HCT116 (cell line): Measurements from ENCODE around the gene DPH3. TPM values are rescaled to one million over a fixed set of nuclear protein-coding genes. Genes with fewer than 3 reads are reported as not detected.

ENCODE experiments used
- ATAC-seq: fragments of 200-7000 bp; cut with Tn5 transposase; 2 replicates; pipeline ENCODE4 v1.9.1; 2020; ENCODE audit warnings: mild to moderate bottlenecking, moderate library complexity
- BruUV-seq: library from RNA; stranded (reverse); fragments of 400-500 nt; replicated peaks from 2 replicates; lab custom pipeline; 2021; lab: Mats Ljungman, UMichigan
- CTCF ChIA-PET: fragments of 300-600 bp; sonication (Branson Sonifier 250); formaldehyde crosslinking; loops from one replicate; lab custom pipeline; 2021; ENCODE audit warnings: antibody characterized with exemption; lab: Charles Lee
- POLR2A ChIA-PET: fragments of 300-600, 350-600 bp; sonication (Branson Sonifier 250); formaldehyde crosslinking; loops from one replicate; lab custom pipeline; 2021; ENCODE audit warnings: antibody characterized with exemption; lab: Charles Lee
- RAD21 ChIA-PET, 2 experiments: fragments of 300-600 bp; sonication (Branson Sonifier 250); formaldehyde crosslinking; loops; one replicate each; lab custom pipeline; 2023; ENCODE audit warnings: low total read pairs in 2 of 2; ENCODE audit not compliant: uncharacterized antibody in 2 of 2, unreplicated experiment in 2 of 2, low non-redundant PET in 1 of 2; lab: Charles Lee
- DNase-seq: peaks from one replicate; pipeline ENCODE4 v3.0.0-alpha.2; 2010; ENCODE audit warnings: low read depth, low spot score
- H2AFZ ChIP-seq: fragments of 200-600 bp; shearing (Covaris generic), sonication (generic); 2 replicates; pipeline ENCODE4 v1.6.1; 2017; ENCODE audit warnings: low read depth, mixed run types, mixed read lengths, antibody characterized with exemption, low read length; ENCODE audit not compliant: poor library complexity, severe bottlenecking
- H3K27ac ChIP-seq: 2 replicates; pipeline ENCODE4 v1.5.1; 2012; ENCODE audit warnings: low read depth, low read length
- H3K27me3 ChIP-seq: fragments of 200-600 bp; sonication (generic); 2 replicates; pipeline ENCODE4 v1.6.1; 2016; ENCODE audit warnings: mixed run types, low read length, mixed read lengths; ENCODE audit not compliant: insufficient read depth
- H3K36me3 ChIP-seq, 2 experiments: fragments of 200-500 bp in 1 of 2; fragments of 200-600 bp in 1 of 2; sonication (Bioruptor generic) in 1 of 2; sonication (generic) in 1 of 2; 2 replicates each; pipeline versions ENCODE4 v1.5.1 to v1.6.1; 2014 to 2016; ENCODE audit warnings: low read length in 2 of 2, inconsistent platforms in 1 of 2, mixed read lengths in 1 of 2, mixed run types in 1 of 2; ENCODE audit not compliant: insufficient read depth in 2 of 2, control insufficient read depth in 1 of 2
- H3K4me1 ChIP-seq, 2 experiments: fragments of 200-600 bp in 1 of 2; sonication (generic) in 1 of 2; 2 replicates each; pipeline versions ENCODE4 v1.5.1 to v1.6.1; 2012 to 2017; ENCODE audit warnings: low read length in 2 of 2, inconsistent platforms in 1 of 2, mild to moderate bottlenecking in 1 of 2, mixed read lengths in 1 of 2, mixed run types in 1 of 2, moderate library complexity in 1 of 2; ENCODE audit not compliant: insufficient read depth in 2 of 2, control insufficient read depth in 1 of 2
- H3K4me2 ChIP-seq: fragments of 200-600 bp; sonication (generic); 2 replicates; pipeline ENCODE4 v1.6.1; 2017; ENCODE audit warnings: mixed run types, low read length, mixed read lengths
- H3K4me3 ChIP-seq, 2 experiments: fragments of 200-600 bp in 1 of 2; sonication (generic) in 1 of 2; replicated peaks in 1 of 2; 2 replicates each; pipeline ENCODE4 v1.5.1; 2011 to 2016; ENCODE audit warnings: low read length in 2 of 2, control low read depth in 1 of 2, low read depth in 1 of 2, mild to moderate bottlenecking in 1 of 2, mixed read lengths in 1 of 2, mixed run types in 1 of 2
- H3K79me2 ChIP-seq: fragments of 200-600 bp; sonication (generic); 2 replicates; pipeline ENCODE4 v1.6.1; 2017; ENCODE audit warnings: mild to moderate bottlenecking, mixed run types, low read length, moderate library complexity, mixed read lengths; ENCODE audit not compliant: insufficient read depth
- H3K9ac ChIP-seq: fragments of 200-600 bp; sonication (generic); 2 replicates; pipeline ENCODE4 v1.6.1; 2016; ENCODE audit warnings: low read length, mixed read lengths
- H3K9me2 ChIP-seq: fragments of 200-600 bp; sonication (generic), shearing (Covaris generic); 2 replicates; pipeline ENCODE4 v1.6.1; 2017; ENCODE audit warnings: mixed run types, mild to moderate bottlenecking, moderate library complexity; ENCODE audit not compliant: insufficient read depth
- H3K9me3 ChIP-seq, 2 experiments: fragments of 200-500 bp in 1 of 2; fragments of 200-600 bp in 1 of 2; sonication (Bioruptor generic) in 1 of 2; sonication (generic) in 1 of 2; 2 replicates each; pipeline ENCODE4 v1.6.1; 2014 to 2017; ENCODE audit warnings: low read length in 2 of 2, mixed read lengths in 2 of 2, inconsistent platforms in 1 of 2, low read depth in 1 of 2, mild to moderate bottlenecking in 1 of 2, mixed run types in 1 of 2, moderate library complexity in 1 of 2; ENCODE audit not compliant: control insufficient read depth in 1 of 2, insufficient read depth in 1 of 2
- H4K20me1 ChIP-seq: fragments of 200-600 bp; sonication (generic), shearing (Covaris generic); 2 replicates; pipeline ENCODE4 v1.6.1; 2017; ENCODE audit warnings: mixed run types, mild to moderate bottlenecking, moderate library complexity; ENCODE audit not compliant: insufficient read depth
- EZH2 ChIP-seq: fragments of 200-600 bp; sonication (generic); IDR thresholded peaks from 2 replicates; pipeline ENCODE4 v1.6.1; 2017; ENCODE audit warnings: antibody characterized with exemption, mixed run types
- SRF ChIP-seq: IDR thresholded peaks from 2 replicates; pipeline ENCODE4 v1.6.1; 2012; ENCODE audit warnings: low read depth
- intact Hi-C: fragments of 100-400 bp; cut with micrococcal nuclease; formaldehyde crosslinking; loops from 2 replicates; pipeline ENCODE4 v1.10.0; 2022
- total RNA-seq: library from RNA; stranded (reverse); gene quantifications from one replicate; pipeline ENCODE4 v1.2.1, GENCODE V29; 2021; ENCODE audit not compliant: unreplicated experiment

DPH3 gene
- total RNA-seq, 1 experiment from 2014 or later: 13.8 TPM

GRCh38 chr3:16211176-16211904 is 53.4 kb downstream of the DPH3 start:
- TF ChIP-seq EZH2: no peak
- no peak for TF ChIP-seq SRF
- BruUV-seq: no TSS peak
- no peaks in the 10 kb centered on the region for H3K4me1 ChIP-seq
- H4K20me1 ChIP-seq: no peaks in the 10 kb centered on the region
- no peak overlapping the region for H3K4me3 ChIP-seq
- RAD21 ChIA-PET: no interaction called here
- no peaks in the 10 kb centered on the region for H3K27me3 ChIP-seq
- no peak overlapping the region for H3K27ac ChIP-seq
- H3K4me2 ChIP-seq: no peak overlapping the region
- no peaks in the 10 kb centered on the region for H3K79me2 ChIP-seq
- CTCF ChIA-PET: no interaction called here
- H3K36me3 ChIP-seq: no peaks in the 10 kb centered on the region
- intact Hi-C loops: no loop called here
- no peak overlapping the region for H3K9ac ChIP-seq
- H3K9me2 ChIP-seq: no peaks in the 10 kb centered on the region
- H3K9me3 ChIP-seq: no peaks in the 10 kb centered on the region
- no peak for ATAC-seq
- H2AFZ ChIP-seq: no peak overlapping the region
- DNase-seq: no peak
- POLR2A ChIA-PET: no interaction called here

Other genes with a start within 250 kb of the DPH3 start
- gene GALNT15, start 90.3 kb downstream of the DPH3 start, total RNA-seq: 0.05 TPM
- gene OXNAD1, start 269 bp upstream of the DPH3 start, total RNA-seq: 12.1 TPM
- gene RFTN1, start 248.8 kb upstream of the DPH3 start, total RNA-seq: 3.9 TPM